Gastrocnemius medialis (tissue), 4 donors: Measurements from ENCODE around the gene SMPD4.
"Not testable (repeated sequence)": the region's sequence is repeated elsewhere in the genome, so short reads cannot be mapped to it uniquely, and the experiment has no call there.

ENCODE experiments used
- POLR2A ChIP-seq, 2 donors: fragments of 450-650 bp; IDR thresholded peaks; one replicate each; pipeline ENCODE4 v1.6.1; 2017; ENCODE audit warnings: antibody characterized with exemption in 2 of 2, mild to moderate bottlenecking in 2 of 2, moderate library complexity in 2 of 2
- TF ChIP-seq, protein P1 (sequence below), 5 experiments: fragments of 450-650 bp in 3 of 5; fragments of 200-600 bp in 2 of 5; sonication (generic) in 2 of 5; IDR thresholded peaks in 4 of 5; conservative IDR thresholded peaks in 1 of 5; 1 replicate in 4 of 5; 2 replicates in 1 of 5; pipeline ENCODE4 v1.5.1; 2016 to 2019; ENCODE audit warnings: antibody characterized with exemption in 5 of 5, mild to moderate bottlenecking in 3 of 5, moderate library complexity in 3 of 5

DNA sequence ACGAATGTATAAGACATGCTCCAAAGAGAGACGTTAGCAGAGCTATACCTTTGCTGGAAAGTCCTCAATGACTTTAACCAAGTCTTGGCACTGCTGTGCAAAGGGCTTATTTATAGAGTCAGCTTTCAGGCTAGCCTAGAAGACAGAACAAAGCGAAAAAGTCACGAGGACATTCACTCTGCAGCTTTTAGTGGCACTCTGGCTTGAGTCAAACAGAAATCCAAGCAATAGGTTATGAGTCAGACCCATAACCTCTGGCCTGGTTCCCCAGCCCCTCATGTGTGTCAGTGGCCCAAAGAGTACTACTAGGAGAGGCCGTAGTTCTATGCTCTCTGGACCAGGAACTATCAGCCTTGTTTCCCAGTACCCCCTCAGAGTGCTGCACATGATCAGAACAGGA, 6.5 kb downstream of the SMPD4 start:
- TF ChIP-seq, protein P1, sequence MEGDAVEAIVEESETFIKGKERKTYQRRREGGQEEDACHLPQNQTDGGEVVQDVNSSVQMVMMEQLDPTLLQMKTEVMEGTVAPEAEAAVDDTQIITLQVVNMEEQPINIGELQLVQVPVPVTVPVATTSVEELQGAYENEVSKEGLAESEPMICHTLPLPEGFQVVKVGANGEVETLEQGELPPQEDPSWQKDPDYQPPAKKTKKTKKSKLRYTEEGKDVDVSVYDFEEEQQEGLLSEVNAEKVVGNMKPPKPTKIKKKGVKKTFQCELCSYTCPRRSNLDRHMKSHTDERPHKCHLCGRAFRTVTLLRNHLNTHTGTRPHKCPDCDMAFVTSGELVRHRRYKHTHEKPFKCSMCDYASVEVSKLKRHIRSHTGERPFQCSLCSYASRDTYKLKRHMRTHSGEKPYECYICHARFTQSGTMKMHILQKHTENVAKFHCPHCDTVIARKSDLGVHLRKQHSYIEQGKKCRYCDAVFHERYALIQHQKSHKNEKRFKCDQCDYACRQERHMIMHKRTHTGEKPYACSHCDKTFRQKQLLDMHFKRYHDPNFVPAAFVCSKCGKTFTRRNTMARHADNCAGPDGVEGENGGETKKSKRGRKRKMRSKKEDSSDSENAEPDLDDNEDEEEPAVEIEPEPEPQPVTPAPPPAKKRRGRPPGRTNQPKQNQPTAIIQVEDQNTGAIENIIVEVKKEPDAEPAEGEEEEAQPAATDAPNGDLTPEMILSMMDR (IDR thresholded peaks at IDR 0.05 in 4 of 5, conservative IDR thresholded peaks at IDR 0.05 in 1 of 5): not testable (repeated sequence)
- TF ChIP-seq POLR2A (IDR thresholded peaks at IDR 0.05): not testable (repeated sequence)
